SK-N-SH (cell line): Measurements from ENCODE around the gene THBS1. TPM values are rescaled to one million over a fixed set of nuclear protein-coding genes. Genes with fewer than 3 reads are reported as not detected.

Experiments
- CTCF ChIA-PET: fragments of 300-600, 350-600 bp; formaldehyde crosslinking; extraction: SDS; loops from one replicate; lab custom pipeline; 2021; lab: Yijun Ruan, JAX
- POLR2A ChIA-PET: fragments of 350-600 bp; sonication (Branson Sonifier 250); formaldehyde crosslinking; extraction: SDS; loops from one replicate; lab custom pipeline; 2020; ENCODE audit warnings: antibody characterized with exemption, inconsistent platforms; lab: Yijun Ruan, JAX
- DNase-seq: peaks from one replicate; pipeline ENCODE4 v3.0.0; 2012
- H2AFZ ChIP-seq: fragments of 200-600 bp; sonication (generic); 2 replicates; pipeline ENCODE4 v1.8.1; 2016; ENCODE audit warnings: antibody characterized with exemption, mild to moderate bottlenecking, low read depth
- H3F3A ChIP-seq: fragments of 200-600 bp; sonication (generic); replicated peaks from 2 replicates; pipeline ENCODE3; 2016; ENCODE audit warnings: antibody characterized with exemption, mild to moderate bottlenecking; ENCODE audit not compliant: insufficient read depth
- H3K27ac ChIP-seq, 2 experiments: fragments of 200-500 bp in 1 of 2; fragments of 200-600 bp in 1 of 2; sonication (Bioruptor generic) in 1 of 2; sonication (generic), shearing (Covaris generic) in 1 of 2; 2 replicates each; pipeline versions ENCODE4 v1.5.1 to v1.6.1; 2014 to 2016; ENCODE audit warnings: low read depth in 2 of 2, inconsistent platforms in 1 of 2, low read length in 1 of 2, mild to moderate bottlenecking in 1 of 2, mixed read lengths in 1 of 2
- H3K27me3 ChIP-seq: fragments of 200-600 bp; sonication (generic), shearing (Covaris generic); 2 replicates; pipeline ENCODE4 v1.6.1; 2016; ENCODE audit warnings: mixed run types; ENCODE audit not compliant: insufficient read depth
- H3K36me3 ChIP-seq, 2 experiments: fragments of 200-500 bp in 1 of 2; fragments of 200-600 bp in 1 of 2; sonication (Bioruptor generic) in 1 of 2; sonication (generic) in 1 of 2; replicated peaks in 1 of 2; 2 replicates each; pipeline versions ENCODE3 to v1.5.1; 2014 to 2016; ENCODE audit warnings: low read length in 1 of 2, mild to moderate bottlenecking in 1 of 2; ENCODE audit not compliant: insufficient read depth in 2 of 2, control insufficient read depth in 1 of 2
- H3K4me1 ChIP-seq, 2 experiments: fragments of 200-500 bp in 1 of 2; fragments of 200-600 bp in 1 of 2; sonication (Bioruptor generic) in 1 of 2; sonication (generic), shearing (Covaris generic) in 1 of 2; 2 replicates each; pipeline versions ENCODE4 v1.5.1 to v1.6.1; 2014 to 2016; ENCODE audit warnings: low read depth in 1 of 2, low read length in 1 of 2, mixed run types in 1 of 2; ENCODE audit not compliant: insufficient read depth in 2 of 2, control insufficient read depth in 1 of 2
- H3K4me2 ChIP-seq: fragments of 200-600 bp; sonication (generic), shearing (Covaris generic); 2 replicates; pipeline ENCODE4 v1.6.1; 2017; ENCODE audit warnings: mixed run types
- H3K4me3 ChIP-seq, 2 experiments: fragments of 200-500 bp in 1 of 2; fragments of 200-600 bp in 1 of 2; sonication (Bioruptor generic) in 1 of 2; sonication (generic), shearing (Covaris generic) in 1 of 2; 2 replicates each; pipeline versions ENCODE4 v1.5.1 to v1.8.1; 2014 to 2016; ENCODE audit warnings: low read depth in 2 of 2, inconsistent platforms in 1 of 2, low read length in 1 of 2, mild to moderate bottlenecking in 1 of 2, mixed read lengths in 1 of 2, moderate library complexity in 1 of 2
- H3K79me2 ChIP-seq: fragments of 200-600 bp; sonication (generic); 2 replicates; pipeline ENCODE4 v1.8.1; 2017; ENCODE audit warnings: mild to moderate bottlenecking; ENCODE audit not compliant: insufficient read depth
- H3K9ac ChIP-seq: fragments of 200-600 bp; sonication (generic); 2 replicates; pipeline ENCODE4 v1.6.1; 2017; ENCODE audit warnings: mixed run types
- H3K9me2 ChIP-seq: fragments of 200-600 bp; sonication (generic); 2 replicates; pipeline ENCODE4 v1.6.1; 2017; ENCODE audit warnings: mixed run types
- H3K9me3 ChIP-seq: fragments of 200-600 bp; sonication (generic); 2 replicates; pipeline ENCODE4 v1.6.1; 2017; ENCODE audit warnings: mixed run types, mild to moderate bottlenecking, moderate library complexity
- H4K20me1 ChIP-seq: fragments of 200-600 bp; sonication (generic); 2 replicates; pipeline ENCODE4 v1.6.1; 2017; ENCODE audit warnings: mild to moderate bottlenecking, mixed run types; ENCODE audit not compliant: insufficient read depth
- FOXM1 ChIP-seq: IDR thresholded peaks from 2 replicates; pipeline ENCODE4 v1.4.0; 2012; ENCODE audit warnings: low read depth, mild to moderate bottlenecking
- GABPA ChIP-seq: IDR thresholded peaks from 2 replicates; pipeline ENCODE4 v1.4.0; 2012; ENCODE audit warnings: low read depth, mild to moderate bottlenecking
- MEF2A ChIP-seq: IDR thresholded peaks from 2 replicates; pipeline ENCODE4 v1.4.0; 2012; ENCODE audit warnings: low read depth, borderline replicate concordance
- POLR2AphosphoS5 ChIP-seq: IDR thresholded peaks from 2 replicates; pipeline ENCODE4 v1.6.1; 2012; ENCODE audit warnings: low read depth, low read length
- RAD21 ChIP-seq: IDR thresholded peaks from 2 replicates; pipeline ENCODE4 v1.6.1; 2012; ENCODE audit warnings: mild to moderate bottlenecking, low read length
- RCOR1 ChIP-seq: fragments of 150-350 bp; IDR thresholded peaks from 2 replicates; pipeline ENCODE4 v1.6.1; 2017; ENCODE audit warnings: antibody characterized with exemption, low read length
- RFX5 ChIP-seq: IDR thresholded peaks from 2 replicates; pipeline ENCODE4 v1.6.1; 2012; ENCODE audit warnings: mild to moderate bottlenecking, improper control_type of control experiment, low read length
- TAF1 ChIP-seq: IDR thresholded peaks from 2 replicates; pipeline ENCODE4 v1.6.1; 2012; ENCODE audit warnings: low read depth, mild to moderate bottlenecking, low read length, moderate library complexity, borderline replicate concordance
- TCF12 ChIP-seq: IDR thresholded peaks from 2 replicates; pipeline ENCODE4 v1.4.0; 2012
- TEAD4 ChIP-seq: IDR thresholded peaks from 2 replicates; pipeline ENCODE4 v1.4.0; 2012; ENCODE audit warnings: mild to moderate bottlenecking, borderline replicate concordance; ENCODE audit not compliant: insufficient read depth
- YY1 ChIP-seq: IDR thresholded peaks from 2 replicates; pipeline ENCODE4 v1.4.0; 2012; ENCODE audit warnings: low read depth, mild to moderate bottlenecking
- WGBS: methylation state at CpG from one replicate; pipeline ENCODE4 v1.1.6; 2017; ENCODE audit warnings: low lambda C conversion rate; 5-methylcytosine and 5-hydroxymethylcytosine counted together
- polyA plus RNA-seq, 3 experiments: library from polyadenylated mRNA; depleted of rRNA; stranded (reverse); fragments of >200 nt; gene quantifications; 2 replicates each; pipeline ENCODE4 v1.2.3, GENCODE V29; 2012
- TF ChIP-seq, protein P1 (sequence below): IDR thresholded peaks from 2 replicates; pipeline ENCODE4 v1.4.0; 2012; ENCODE audit warnings: low read depth
- TF ChIP-seq, protein P2 (sequence below): IDR thresholded peaks from 2 replicates; pipeline ENCODE4 v1.4.0; 2012; ENCODE audit warnings: low read depth, borderline replicate concordance
- TF ChIP-seq, protein P3 (sequence below): fragments of 150-350 bp; IDR thresholded peaks from 2 replicates; pipeline ENCODE4 v1.6.1; 2016; ENCODE audit warnings: mild to moderate bottlenecking, low read depth, low read length
- TF ChIP-seq, protein P4 (sequence below): fragments of 200-600 bp; sonication (generic); IDR thresholded peaks from 2 replicates; pipeline ENCODE4 v1.6.1; 2017; ENCODE audit warnings: antibody characterized with exemption, mild to moderate bottlenecking, moderate library complexity
- TF ChIP-seq, protein P5 (sequence below): fragments of 150-350 bp; IDR thresholded peaks from 2 replicates; pipeline ENCODE4 v1.6.1; 2017; ENCODE audit warnings: antibody characterized with exemption, low read length, low read depth, borderline replicate concordance
- TF ChIP-seq, protein P6 (sequence below): IDR thresholded peaks from 2 replicates; pipeline ENCODE4 v1.6.1; 2012; ENCODE audit warnings: mild to moderate bottlenecking, low read depth, low read length, moderate library complexity

Gene THBS1
- polyA plus RNA-seq, 1 of the 3 experiments (the other 2 are of a cell fraction) = 117 TPM

DNA sequence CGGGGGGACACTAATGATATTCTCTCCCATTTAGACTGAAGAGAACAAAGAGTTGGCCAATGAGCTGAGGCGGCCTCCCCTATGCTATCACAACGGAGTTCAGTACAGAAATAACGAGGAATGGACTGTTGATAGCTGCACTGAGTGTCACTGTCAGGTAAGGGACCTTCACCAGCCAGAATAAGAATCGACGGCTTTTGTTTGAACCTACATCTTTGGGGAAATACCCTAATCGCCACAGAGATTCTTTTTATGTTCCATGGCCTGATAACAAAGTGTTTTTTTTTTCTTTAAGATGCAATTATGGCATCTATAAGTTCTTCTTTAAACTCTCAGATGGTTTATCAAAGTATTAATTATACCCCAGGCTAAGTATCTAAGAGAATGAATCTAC is 3.4 kb downstream of the THBS1 start:
- Histone ChIP-seq H4K20me1 (peaks cover 83% of the 10 kb centered on the region), H3K4me3 (peak overlapping the region; percentile 59 to 72; a peak in 3 of 4 replicates), H3K79me2 (peaks cover 63% of the 10 kb centered on the region), H3F3A (peaks cover 82% of the 10 kb centered on the region), H3K9ac (peak overlapping the region; percentile 85), H3K36me3 (peaks cover 71 to 74% of the 10 kb centered on the region in 2 experiments), H3K9me3 (no peaks in the 10 kb centered on the region), H3K27ac (peak overlapping the region in 1 of 2 experiments; percentile 94; a peak in 1 of 4 replicates), H3K9me2 (no peaks in the 10 kb centered on the region), H2AFZ (no peak overlapping the region), H3K4me1 (peaks cover 5 to 8% of the 10 kb centered on the region in 2 experiments; a peak in 2 of 4 replicates), H3K4me2 (peak overlapping the region; percentile 82), H3K27me3 (no peaks in the 10 kb centered on the region)
- POLR2A ChIA-PET = no interaction called here
- CTCF ChIA-PET = interaction anchor here (5.2 kb wide), 2 partner anchors 172 to 878 kb away, joined by 38 to 44 read pairs; no protein-coding TSS in a partner anchor
- no peak for DNase-seq
- no peak for TF ChIP-seq TEAD4
- TF ChIP-seq RAD21 = no peak
- no peak for TF ChIP-seq TCF12
- TF ChIP-seq RCOR1 = no peak
- no peak for TF ChIP-seq POLR2AphosphoS5
- TF ChIP-seq, protein P1, sequence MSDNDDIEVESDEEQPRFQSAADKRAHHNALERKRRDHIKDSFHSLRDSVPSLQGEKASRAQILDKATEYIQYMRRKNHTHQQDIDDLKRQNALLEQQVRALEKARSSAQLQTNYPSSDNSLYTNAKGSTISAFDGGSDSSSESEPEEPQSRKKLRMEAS = no peak
- no peak for TF ChIP-seq MEF2A
- TF ChIP-seq, protein P2, sequence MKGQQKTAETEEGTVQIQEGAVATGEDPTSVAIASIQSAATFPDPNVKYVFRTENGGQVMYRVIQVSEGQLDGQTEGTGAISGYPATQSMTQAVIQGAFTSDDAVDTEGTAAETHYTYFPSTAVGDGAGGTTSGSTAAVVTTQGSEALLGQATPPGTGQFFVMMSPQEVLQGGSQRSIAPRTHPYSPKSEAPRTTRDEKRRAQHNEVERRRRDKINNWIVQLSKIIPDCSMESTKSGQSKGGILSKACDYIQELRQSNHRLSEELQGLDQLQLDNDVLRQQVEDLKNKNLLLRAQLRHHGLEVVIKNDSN = no peak
- TF ChIP-seq YY1 = no peak
- TF ChIP-seq, protein P3, sequence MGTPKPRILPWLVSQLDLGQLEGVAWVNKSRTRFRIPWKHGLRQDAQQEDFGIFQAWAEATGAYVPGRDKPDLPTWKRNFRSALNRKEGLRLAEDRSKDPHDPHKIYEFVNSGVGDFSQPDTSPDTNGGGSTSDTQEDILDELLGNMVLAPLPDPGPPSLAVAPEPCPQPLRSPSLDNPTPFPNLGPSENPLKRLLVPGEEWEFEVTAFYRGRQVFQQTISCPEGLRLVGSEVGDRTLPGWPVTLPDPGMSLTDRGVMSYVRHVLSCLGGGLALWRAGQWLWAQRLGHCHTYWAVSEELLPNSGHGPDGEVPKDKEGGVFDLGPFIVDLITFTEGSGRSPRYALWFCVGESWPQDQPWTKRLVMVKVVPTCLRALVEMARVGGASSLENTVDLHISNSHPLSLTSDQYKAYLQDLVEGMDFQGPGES = no peak
- WGBS = 90% methylated on average over 7 of the region's 7 CpGs

DNA sequence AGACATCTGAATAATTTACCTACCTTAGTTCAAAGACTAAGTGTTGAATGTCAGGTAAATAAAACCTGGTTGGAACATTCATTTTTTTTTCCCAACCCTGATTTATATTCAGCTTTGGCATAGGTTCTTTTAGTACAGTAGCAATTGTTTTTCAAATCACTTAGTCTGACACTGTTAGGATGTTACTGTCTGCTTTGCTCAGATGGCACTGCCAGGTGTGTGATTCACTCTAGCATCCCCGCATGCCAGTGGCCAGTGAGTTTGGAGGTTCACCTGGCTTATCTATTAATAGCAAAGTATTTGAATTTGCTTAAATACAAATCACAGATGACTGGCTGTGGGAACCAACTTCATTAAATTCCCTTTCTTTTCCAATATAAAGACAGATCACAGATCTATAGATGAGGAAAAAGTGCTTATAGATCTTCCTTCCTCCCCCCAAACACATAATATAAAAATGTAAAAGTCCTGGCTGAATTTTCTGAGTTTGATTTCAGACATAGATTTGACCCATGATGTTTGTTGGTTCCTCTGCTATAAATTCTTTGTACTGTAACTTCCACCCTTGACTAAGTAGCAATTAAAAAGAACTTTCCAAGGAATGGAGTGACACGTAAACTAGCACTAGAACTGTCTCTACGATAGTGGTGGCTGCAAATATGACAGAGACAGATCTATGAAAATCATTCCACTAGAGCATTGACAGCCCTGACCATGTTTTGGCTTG is 3.9 kb downstream of the THBS1 start:
- H3F3A ChIP-seq = peaks cover 84% of the 10 kb centered on the region
- H2AFZ ChIP-seq = no peak overlapping the region
- ChIA-PET CTCF (interaction anchor here (0.7 to 5.2 kb wide), 6 partner anchors 102 to 879 kb away, joined by 3 to 44 read pairs (median 6); no protein-coding TSS in a partner anchor), POLR2A (no interaction called here)
- H3K9ac ChIP-seq = peak overlapping the region; percentile 85
- peaks cover 4 to 5% of the 10 kb centered on the region in 2 experiments; a peak in 2 of 4 replicates for H3K4me1 ChIP-seq
- H3K36me3 ChIP-seq = peaks cover 76 to 78% of the 10 kb centered on the region in 2 experiments
- H3K9me3 ChIP-seq = no peaks in the 10 kb centered on the region
- peak overlapping the region; percentile 3 to 72; a peak in 3 of 4 replicates for H3K4me3 ChIP-seq
- no peak for DNase-seq
- peaks cover 88% of the 10 kb centered on the region for H4K20me1 ChIP-seq
- WGBS = 93% methylated on average over 3 of the region's 3 CpGs
- H3K9me2 ChIP-seq = no peaks in the 10 kb centered on the region
- no peaks in the 10 kb centered on the region for H3K27me3 ChIP-seq
- H3K79me2 ChIP-seq = peaks cover 63% of the 10 kb centered on the region
- H3K27ac ChIP-seq = peak overlapping the region in 1 of 2 experiments; percentile 94; a peak in 2 of 4 replicates
- H3K4me2 ChIP-seq = peak overlapping the region; percentile 82
- no peak for TF ChIP-seq FOXM1
- TF ChIP-seq RCOR1 = no peak
- TF ChIP-seq, protein P4, sequence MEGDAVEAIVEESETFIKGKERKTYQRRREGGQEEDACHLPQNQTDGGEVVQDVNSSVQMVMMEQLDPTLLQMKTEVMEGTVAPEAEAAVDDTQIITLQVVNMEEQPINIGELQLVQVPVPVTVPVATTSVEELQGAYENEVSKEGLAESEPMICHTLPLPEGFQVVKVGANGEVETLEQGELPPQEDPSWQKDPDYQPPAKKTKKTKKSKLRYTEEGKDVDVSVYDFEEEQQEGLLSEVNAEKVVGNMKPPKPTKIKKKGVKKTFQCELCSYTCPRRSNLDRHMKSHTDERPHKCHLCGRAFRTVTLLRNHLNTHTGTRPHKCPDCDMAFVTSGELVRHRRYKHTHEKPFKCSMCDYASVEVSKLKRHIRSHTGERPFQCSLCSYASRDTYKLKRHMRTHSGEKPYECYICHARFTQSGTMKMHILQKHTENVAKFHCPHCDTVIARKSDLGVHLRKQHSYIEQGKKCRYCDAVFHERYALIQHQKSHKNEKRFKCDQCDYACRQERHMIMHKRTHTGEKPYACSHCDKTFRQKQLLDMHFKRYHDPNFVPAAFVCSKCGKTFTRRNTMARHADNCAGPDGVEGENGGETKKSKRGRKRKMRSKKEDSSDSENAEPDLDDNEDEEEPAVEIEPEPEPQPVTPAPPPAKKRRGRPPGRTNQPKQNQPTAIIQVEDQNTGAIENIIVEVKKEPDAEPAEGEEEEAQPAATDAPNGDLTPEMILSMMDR = no peak
- no peak for TF ChIP-seq TAF1
- no peak for TF ChIP-seq RFX5
- TF ChIP-seq, protein P5, sequence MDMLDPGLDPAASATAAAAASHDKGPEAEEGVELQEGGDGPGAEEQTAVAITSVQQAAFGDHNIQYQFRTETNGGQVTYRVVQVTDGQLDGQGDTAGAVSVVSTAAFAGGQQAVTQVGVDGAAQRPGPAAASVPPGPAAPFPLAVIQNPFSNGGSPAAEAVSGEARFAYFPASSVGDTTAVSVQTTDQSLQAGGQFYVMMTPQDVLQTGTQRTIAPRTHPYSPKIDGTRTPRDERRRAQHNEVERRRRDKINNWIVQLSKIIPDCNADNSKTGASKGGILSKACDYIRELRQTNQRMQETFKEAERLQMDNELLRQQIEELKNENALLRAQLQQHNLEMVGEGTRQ = no peak
- no peak for TF ChIP-seq GABPA
- TF ChIP-seq, protein P1 = no peak
- TF ChIP-seq, protein P6, sequence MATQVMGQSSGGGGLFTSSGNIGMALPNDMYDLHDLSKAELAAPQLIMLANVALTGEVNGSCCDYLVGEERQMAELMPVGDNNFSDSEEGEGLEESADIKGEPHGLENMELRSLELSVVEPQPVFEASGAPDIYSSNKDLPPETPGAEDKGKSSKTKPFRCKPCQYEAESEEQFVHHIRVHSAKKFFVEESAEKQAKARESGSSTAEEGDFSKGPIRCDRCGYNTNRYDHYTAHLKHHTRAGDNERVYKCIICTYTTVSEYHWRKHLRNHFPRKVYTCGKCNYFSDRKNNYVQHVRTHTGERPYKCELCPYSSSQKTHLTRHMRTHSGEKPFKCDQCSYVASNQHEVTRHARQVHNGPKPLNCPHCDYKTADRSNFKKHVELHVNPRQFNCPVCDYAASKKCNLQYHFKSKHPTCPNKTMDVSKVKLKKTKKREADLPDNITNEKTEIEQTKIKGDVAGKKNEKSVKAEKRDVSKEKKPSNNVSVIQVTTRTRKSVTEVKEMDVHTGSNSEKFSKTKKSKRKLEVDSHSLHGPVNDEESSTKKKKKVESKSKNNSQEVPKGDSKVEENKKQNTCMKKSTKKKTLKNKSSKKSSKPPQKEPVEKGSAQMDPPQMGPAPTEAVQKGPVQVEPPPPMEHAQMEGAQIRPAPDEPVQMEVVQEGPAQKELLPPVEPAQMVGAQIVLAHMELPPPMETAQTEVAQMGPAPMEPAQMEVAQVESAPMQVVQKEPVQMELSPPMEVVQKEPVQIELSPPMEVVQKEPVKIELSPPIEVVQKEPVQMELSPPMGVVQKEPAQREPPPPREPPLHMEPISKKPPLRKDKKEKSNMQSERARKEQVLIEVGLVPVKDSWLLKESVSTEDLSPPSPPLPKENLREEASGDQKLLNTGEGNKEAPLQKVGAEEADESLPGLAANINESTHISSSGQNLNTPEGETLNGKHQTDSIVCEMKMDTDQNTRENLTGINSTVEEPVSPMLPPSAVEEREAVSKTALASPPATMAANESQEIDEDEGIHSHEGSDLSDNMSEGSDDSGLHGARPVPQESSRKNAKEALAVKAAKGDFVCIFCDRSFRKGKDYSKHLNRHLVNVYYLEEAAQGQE = no peak
